Measurements from ENCODE around the gene REEP1. TPM values are rescaled to one million over a fixed set of nuclear protein-coding genes. Genes with fewer than 3 reads are reported as not detected.

REEP1 gene
- total RNA-seq, 4 donors from 2014 or later, result 0.17 to 1.1 (median 0.46) TPM

DNA sequence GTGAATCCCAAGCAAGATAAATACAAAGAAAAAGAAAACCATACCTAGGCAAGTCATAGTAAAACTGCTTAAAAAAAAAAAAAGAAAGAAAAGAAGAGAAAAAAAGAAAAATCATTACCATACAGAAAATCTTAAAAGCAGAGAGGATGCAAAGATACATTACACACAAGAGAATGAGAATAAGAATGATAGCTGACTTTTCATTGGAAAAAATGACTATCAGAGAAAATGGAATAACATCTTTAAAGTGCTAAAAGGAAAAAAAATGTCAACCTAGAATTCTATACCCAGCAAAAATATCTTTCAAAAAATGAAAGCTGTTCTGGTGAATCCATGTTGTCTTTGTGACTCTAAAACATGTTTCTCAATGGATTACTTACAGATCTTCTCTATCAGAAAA lies 66.2 kb downstream of the REEP1 start:
- TF ChIP-seq, protein P1, sequence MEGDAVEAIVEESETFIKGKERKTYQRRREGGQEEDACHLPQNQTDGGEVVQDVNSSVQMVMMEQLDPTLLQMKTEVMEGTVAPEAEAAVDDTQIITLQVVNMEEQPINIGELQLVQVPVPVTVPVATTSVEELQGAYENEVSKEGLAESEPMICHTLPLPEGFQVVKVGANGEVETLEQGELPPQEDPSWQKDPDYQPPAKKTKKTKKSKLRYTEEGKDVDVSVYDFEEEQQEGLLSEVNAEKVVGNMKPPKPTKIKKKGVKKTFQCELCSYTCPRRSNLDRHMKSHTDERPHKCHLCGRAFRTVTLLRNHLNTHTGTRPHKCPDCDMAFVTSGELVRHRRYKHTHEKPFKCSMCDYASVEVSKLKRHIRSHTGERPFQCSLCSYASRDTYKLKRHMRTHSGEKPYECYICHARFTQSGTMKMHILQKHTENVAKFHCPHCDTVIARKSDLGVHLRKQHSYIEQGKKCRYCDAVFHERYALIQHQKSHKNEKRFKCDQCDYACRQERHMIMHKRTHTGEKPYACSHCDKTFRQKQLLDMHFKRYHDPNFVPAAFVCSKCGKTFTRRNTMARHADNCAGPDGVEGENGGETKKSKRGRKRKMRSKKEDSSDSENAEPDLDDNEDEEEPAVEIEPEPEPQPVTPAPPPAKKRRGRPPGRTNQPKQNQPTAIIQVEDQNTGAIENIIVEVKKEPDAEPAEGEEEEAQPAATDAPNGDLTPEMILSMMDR (IDR thresholded peaks at IDR 0.05; ENCODE audit: low read depth), result no peak

- TF ChIP-seq, protein P1 (IDR thresholded peaks at IDR 0.05; ENCODE audit: low read depth), result no peak
Measured at GRCh38 chr2:86263956-86264355, 73.5 kb downstream of the REEP1 start.

GRCh38 chr2:86260978-86261377 lies 76.4 kb downstream of the REEP1 start:
- TF ChIP-seq, protein P1 (IDR thresholded peaks at IDR 0.05; ENCODE audit: low read depth), result no peak

GRCh38 chr2:86258106-86258505 lies 79.3 kb downstream of the REEP1 start:
- TF ChIP-seq, protein P1 (IDR thresholded peaks at IDR 0.05; ENCODE audit: low read depth), result no peak

- TF ChIP-seq, protein P1 (IDR thresholded peaks at IDR 0.05; ENCODE audit: low read depth), result no peak
Measured at GRCh38 chr2:86256982-86257381, 80.4 kb downstream of the REEP1 start.

DNA sequence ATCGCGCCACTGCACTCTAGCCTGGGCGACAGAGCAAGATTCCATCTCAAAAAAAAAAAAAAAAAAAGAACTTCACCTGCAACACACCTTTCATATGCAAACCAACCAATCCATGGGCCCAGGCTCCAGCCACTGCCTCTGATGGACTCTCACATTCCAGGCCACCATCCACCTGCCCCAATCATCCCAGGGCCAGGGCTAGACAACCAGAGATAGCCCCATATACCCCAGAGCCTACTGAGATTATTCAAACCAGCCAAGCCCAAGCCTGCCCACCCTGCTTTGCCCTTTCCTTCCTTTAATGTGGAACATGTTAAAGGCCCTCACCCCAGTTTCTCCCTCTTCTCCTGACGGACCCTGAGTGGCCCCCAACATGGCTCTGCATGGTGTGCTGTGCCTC lies 81.1 kb downstream of the REEP1 start:
- TF ChIP-seq, protein P1 (IDR thresholded peaks at IDR 0.05; ENCODE audit: low read depth), result no peak

DNA sequence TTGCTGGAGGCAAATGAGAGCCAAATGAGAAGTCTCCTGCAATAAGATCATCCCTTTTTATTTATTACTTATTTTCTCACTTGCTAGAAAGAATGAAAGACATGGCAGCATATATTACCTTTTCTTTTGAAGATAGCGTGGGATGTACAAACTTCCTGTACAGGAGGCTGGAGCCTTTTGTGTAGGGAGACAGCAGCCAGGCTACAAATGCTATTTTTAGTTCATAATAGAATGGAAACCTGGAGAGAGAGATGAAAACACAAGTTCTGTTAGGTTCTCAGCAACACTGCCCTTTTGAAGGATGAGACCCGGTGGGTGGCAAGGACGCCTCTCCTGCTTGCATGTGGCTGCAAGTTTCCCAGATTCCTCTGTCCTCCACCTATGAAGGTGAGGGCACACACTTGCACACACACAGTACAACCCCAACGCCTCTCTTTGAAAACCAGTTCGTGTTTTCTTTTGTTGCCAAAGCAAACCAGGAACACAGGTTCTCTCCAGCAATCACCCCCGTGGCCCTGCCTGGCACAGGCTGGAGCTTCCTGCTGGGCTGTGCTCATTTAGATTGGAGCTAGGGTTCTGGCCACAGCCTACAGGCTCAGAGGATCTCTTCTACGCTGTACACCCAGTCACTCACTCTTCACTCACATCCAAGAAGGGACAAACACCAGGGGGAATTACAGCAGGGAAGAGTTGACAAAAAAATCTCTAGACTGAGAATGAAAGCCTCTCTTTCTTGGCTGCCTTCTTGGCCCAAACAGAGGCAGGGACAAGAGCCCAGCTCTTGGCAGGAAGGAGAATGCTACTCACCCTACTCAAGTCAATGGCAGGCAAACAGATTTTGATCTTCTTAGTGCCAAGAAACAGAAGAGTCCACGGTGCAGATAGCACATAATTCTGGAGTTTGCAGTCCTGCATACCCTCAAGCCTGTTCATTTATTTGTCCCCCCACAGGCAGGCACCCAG lies 82.6 kb downstream of the REEP1 start:
- TF ChIP-seq, protein P1 (IDR thresholded peaks at IDR 0.05; ENCODE audit: low read depth), result no peak
